Karpas-422 (cell line): ENCODE measurements around the gene TTYH3. TPM values are rescaled to one million over a fixed set of nuclear protein-coding genes. Genes with fewer than 3 reads are reported as not detected.

Experiments used
- DNase-seq: peaks from one replicate; pipeline ENCODE4 v3.0.0-alpha.2; 2015
- H2AFZ ChIP-seq: fragments of 200-600 bp; sonication (generic); 2 replicates; pipeline ENCODE4 v1.6.1; 2014; ENCODE audit warnings: antibody characterized with exemption, low read length, mixed read lengths
- H3K27ac ChIP-seq: fragments of 200-600 bp; sonication (generic); 2 replicates; pipeline ENCODE4 v1.5.1; 2014; ENCODE audit warnings: mild to moderate bottlenecking, low read length, moderate library complexity
- H3K27me3 ChIP-seq: fragments of 200-600 bp; sonication (generic); 2 replicates; pipeline ENCODE4 v1.6.1; 2014; ENCODE audit warnings: low read length, mixed read lengths
- H3K36me3 ChIP-seq: fragments of 200-600 bp; sonication (generic); 2 replicates; pipeline ENCODE4 v1.6.1; 2014; ENCODE audit warnings: low read length, mixed read lengths; ENCODE audit not compliant: insufficient read depth
- H3K4me1 ChIP-seq: fragments of 200-600 bp; sonication (generic); 2 replicates; pipeline ENCODE4 v1.6.1; 2014; ENCODE audit warnings: mild to moderate bottlenecking, low read length, mixed read lengths
- H3K4me2 ChIP-seq: fragments of 200-600 bp; sonication (generic); 2 replicates; pipeline ENCODE4 v1.6.1; 2014; ENCODE audit warnings: low read length, low read depth, mild to moderate bottlenecking; ENCODE audit not compliant: poor library complexity, severe bottlenecking
- H3K4me3 ChIP-seq: fragments of 200-600 bp; sonication (generic); 2 replicates; pipeline ENCODE4 v1.5.1; 2014; ENCODE audit warnings: mild to moderate bottlenecking, antibody characterized with exemption, low read length, mixed read lengths
- H3K79me2 ChIP-seq: fragments of 200-600 bp; sonication (generic); 2 replicates; pipeline ENCODE4 v1.6.1; 2014; ENCODE audit warnings: mild to moderate bottlenecking, low read length, mixed read lengths
- H3K9ac ChIP-seq: fragments of 200-600 bp; sonication (generic); 2 replicates; pipeline ENCODE4 v1.6.0; 2014; ENCODE audit warnings: low read length
- H3K9me2 ChIP-seq: fragments of 200-600 bp; sonication (generic), shearing (Covaris generic); replicated peaks from 2 replicates; pipeline ENCODE4 v1.6.0; 2014; ENCODE audit warnings: mild to moderate bottlenecking, low read length, moderate library complexity; ENCODE audit not compliant: insufficient read depth
- H3K9me3 ChIP-seq: fragments of 300-700, 200-600 bp; sonication (generic); 2 replicates; pipeline ENCODE4 v1.6.1; 2014; ENCODE audit warnings: low read length, mixed read lengths
- H4K20me1 ChIP-seq: fragments of 200-600 bp; sonication (generic); 2 replicates; pipeline ENCODE4 v1.6.1; 2014; ENCODE audit warnings: mild to moderate bottlenecking, antibody characterized with exemption, low read length, low read depth; ENCODE audit not compliant: insufficient read depth
- total RNA-seq: library from RNA; depleted of rRNA; stranded (reverse); fragments of >200 nt; shearing (Covaris generic); gene quantifications from 2 replicates; pipeline ENCODE4 v1.2.3, GENCODE V29; 2014; ENCODE audit warnings: low replicate concordance

The TTYH3 gene
- total RNA-seq, 1 experiment from 2014 or later: 0.37 TPM

GRCh38 chr7:2681929-2682799 is 50.4 kb downstream of the TTYH3 start:
- no peaks in the 10 kb centered on the region for H3K27me3 ChIP-seq
- H3K9ac ChIP-seq: no peak overlapping the region
- DNase-seq: no peak
- no peaks in the 10 kb centered on the region for H3K79me2 ChIP-seq
- H3K4me2 ChIP-seq: no peak overlapping the region
- H3K4me3 ChIP-seq: no peak overlapping the region
- no peak overlapping the region for H2AFZ ChIP-seq
- H3K9me3 ChIP-seq: no peaks in the 10 kb centered on the region
- H3K27ac ChIP-seq: no peak overlapping the region
- no peaks in the 10 kb centered on the region for H3K4me1 ChIP-seq
- no peaks in the 10 kb centered on the region for H3K9me2 ChIP-seq
- H4K20me1 ChIP-seq: no peaks in the 10 kb centered on the region
- H3K36me3 ChIP-seq: no peaks in the 10 kb centered on the region

DNA sequence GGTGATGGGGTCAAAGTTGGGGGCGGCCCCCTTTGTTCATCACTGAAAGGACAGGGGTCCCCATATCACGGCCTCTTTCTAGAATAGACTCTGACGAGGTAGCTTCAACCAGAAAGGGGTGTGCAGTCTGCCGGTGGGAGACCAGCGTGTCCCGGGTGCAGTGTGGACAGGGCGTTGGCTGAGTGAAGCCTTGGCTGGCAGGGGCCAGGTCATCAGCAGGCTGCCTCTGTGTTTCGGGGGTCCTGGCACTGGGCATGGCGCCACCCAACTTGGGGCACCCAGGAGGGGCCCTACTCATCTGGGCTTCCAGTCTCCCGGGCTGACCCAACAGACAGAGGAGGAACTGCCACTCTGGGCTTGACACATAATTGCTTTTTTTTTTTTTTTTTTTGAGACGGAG is 52.7 kb downstream of the TTYH3 start:
- Histone ChIP-seq H3K9me2 (no peaks in the 10 kb centered on the region), H3K4me2 (no peak overlapping the region), H3K36me3 (no peaks in the 10 kb centered on the region), H3K27me3 (no peaks in the 10 kb centered on the region), H3K9me3 (no peaks in the 10 kb centered on the region), H4K20me1 (no peaks in the 10 kb centered on the region), H3K79me2 (no peaks in the 10 kb centered on the region), H3K9ac (no peak overlapping the region), H2AFZ (no peak overlapping the region), H3K27ac (no peak overlapping the region), H3K4me1 (no peaks in the 10 kb centered on the region), H3K4me3 (no peak overlapping the region)
- no peak for DNase-seq

GRCh38 chr7:2686101-2686500 is 54.3 kb downstream of the TTYH3 start:
- DNase-seq: no peak
- Histone ChIP-seq H3K27me3 (no peaks in the 10 kb centered on the region), H3K9me3 (no peaks in the 10 kb centered on the region)

DNA sequence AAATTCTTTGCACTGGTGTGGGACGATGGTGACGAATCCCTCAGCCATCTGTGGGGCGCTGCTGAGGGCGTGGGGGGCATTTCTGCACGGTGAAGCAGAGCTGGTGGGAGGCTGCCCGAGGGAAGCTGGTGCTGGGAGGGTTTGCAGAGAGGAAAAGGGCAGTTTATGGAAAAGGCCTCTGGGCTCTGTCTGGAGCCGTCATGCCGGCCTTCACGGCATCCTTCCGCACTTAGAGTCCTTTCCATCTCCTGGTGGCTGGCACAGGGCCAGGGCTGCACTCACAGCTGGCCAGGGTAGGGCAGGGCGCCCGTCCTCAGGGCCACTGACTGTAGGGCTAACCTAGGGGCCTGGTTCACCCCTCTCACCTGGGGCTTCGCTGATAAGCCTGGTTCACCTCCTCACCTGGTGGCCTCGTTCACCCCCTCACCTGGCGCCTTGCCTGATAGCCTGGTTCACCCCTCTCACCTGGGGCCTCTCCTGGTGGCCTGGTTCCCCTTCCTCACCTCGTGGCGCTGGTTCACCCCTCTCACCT is 55.6 kb downstream of the TTYH3 start:
- Histone ChIP-seq H3K36me3 (no peaks in the 10 kb centered on the region), H3K4me3 (no peak overlapping the region), H3K9me2 (no peaks in the 10 kb centered on the region), H3K79me2 (no peaks in the 10 kb centered on the region), H3K27ac (no peak overlapping the region), H3K4me1 (no peaks in the 10 kb centered on the region), H3K9me3 (no peaks in the 10 kb centered on the region), H4K20me1 (no peaks in the 10 kb centered on the region), H3K4me2 (no peak overlapping the region), H2AFZ (no peak overlapping the region), H3K27me3 (no peaks in the 10 kb centered on the region), H3K9ac (no peak overlapping the region)
- DNase-seq: no peak

More at GRCh38 chr7:2686101-2686500, 54.3 kb downstream of the TTYH3 start:
- Histone ChIP-seq H3K79me2 (no peaks in the 10 kb centered on the region), H3K27ac (no peak overlapping the region), H3K9ac (no peak overlapping the region), H3K4me3 (no peak overlapping the region), H2AFZ (no peak overlapping the region), H3K9me2 (no peaks in the 10 kb centered on the region), H3K4me1 (no peaks in the 10 kb centered on the region), H3K36me3 (no peaks in the 10 kb centered on the region), H3K4me2 (no peak overlapping the region), H4K20me1 (no peaks in the 10 kb centered on the region)

GRCh38 chr7:2687881-2688318 is 56.1 kb downstream of the TTYH3 start, which contains the start of gene AMZ1:
Gene AMZ1 (plus strand): TSS chr7:2688202. CDS start chr7:2700452, 12,250 bp downstream.
- no peak within 1 kb of the TSS for H3K4me3 ChIP-seq
- H3K27me3 ChIP-seq: no peaks in the 10 kb centered on the region
- H4K20me1 ChIP-seq: no peaks in the 10 kb centered on the region
- no peaks in the 10 kb centered on the region for H3K79me2 ChIP-seq
- no peak within 1 kb of the TSS for H3K9ac ChIP-seq
- no peaks in the 10 kb centered on the region for H3K9me3 ChIP-seq
- no peak within 1 kb of the TSS for H3K4me2 ChIP-seq
- H3K4me1 ChIP-seq: no peaks in the 10 kb centered on the region
- no peak for DNase-seq
- H3K9me2 ChIP-seq: no peaks in the 10 kb centered on the region
- H2AFZ ChIP-seq: no peak within 1 kb of the TSS
- H3K27ac ChIP-seq: no peak within 1 kb of the TSS
- no peaks in the 10 kb centered on the region for H3K36me3 ChIP-seq

DNA sequence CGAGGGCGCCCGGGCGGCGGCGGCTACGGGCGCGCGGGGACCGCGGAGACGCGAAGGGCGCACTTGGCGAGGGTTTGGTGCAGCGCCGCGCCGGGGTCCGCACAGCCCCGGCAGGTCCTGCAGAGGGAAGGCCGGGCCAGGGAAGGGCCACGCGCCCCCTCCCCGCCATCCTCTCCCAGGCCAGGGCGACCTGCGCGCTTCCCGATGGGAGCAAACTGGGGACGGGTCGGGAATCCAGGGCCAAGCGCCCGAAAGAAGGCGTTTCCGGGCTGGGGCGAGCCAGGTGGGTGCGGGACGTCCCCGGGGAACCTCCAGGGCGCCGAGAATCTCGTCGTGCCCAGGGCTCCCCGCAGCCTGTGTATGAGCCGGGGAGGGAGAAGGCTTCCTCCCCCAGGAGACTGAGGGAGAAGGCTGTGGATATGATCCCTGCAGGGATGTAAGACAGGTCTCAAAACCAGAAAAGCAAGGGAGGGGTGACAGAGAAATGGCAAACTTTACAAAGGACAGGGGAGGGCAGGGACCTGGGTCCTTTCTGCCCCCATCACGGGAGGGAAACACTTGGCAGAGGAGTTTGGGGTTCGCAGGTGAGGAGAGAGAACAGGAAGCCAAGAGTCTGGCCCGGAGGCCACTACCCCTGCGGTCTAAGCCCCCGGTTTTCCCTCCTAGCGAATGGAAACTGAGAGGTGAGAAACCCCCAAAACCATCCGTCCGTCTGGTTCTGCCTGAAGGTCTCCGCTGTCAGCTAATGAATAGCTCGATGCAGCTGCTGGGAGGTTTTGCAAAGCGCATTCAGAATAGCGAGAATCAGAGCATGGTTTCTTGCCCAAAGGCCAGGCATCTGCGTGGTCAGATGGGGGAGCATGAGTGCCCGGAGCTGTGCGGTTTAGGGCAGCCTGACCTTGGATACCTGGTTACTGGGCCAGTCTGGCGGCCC is 56.9 kb downstream of the TTYH3 start:
- DNase-seq: no peak
- no peak overlapping the region for H3K4me2 ChIP-seq
- H3K79me2 ChIP-seq: no peaks in the 10 kb centered on the region
- H3K4me3 ChIP-seq: no peak overlapping the region
- no peak overlapping the region for H2AFZ ChIP-seq
- H3K9me3 ChIP-seq: no peaks in the 10 kb centered on the region
- H3K4me1 ChIP-seq: no peaks in the 10 kb centered on the region
- no peaks in the 10 kb centered on the region for H3K9me2 ChIP-seq
- no peak overlapping the region for H3K27ac ChIP-seq
- H3K36me3 ChIP-seq: no peaks in the 10 kb centered on the region
- no peak overlapping the region for H3K9ac ChIP-seq
- no peaks in the 10 kb centered on the region for H3K27me3 ChIP-seq
- no peaks in the 10 kb centered on the region for H4K20me1 ChIP-seq

- Histone ChIP-seq H3K9me3 (no peaks in the 10 kb centered on the region), H3K4me2 (no peak overlapping the region), H3K79me2 (no peaks in the 10 kb centered on the region), H3K27ac (no peak overlapping the region), H3K9me2 (no peaks in the 10 kb centered on the region), H4K20me1 (no peaks in the 10 kb centered on the region), H2AFZ (no peak overlapping the region), H3K36me3 (no peaks in the 10 kb centered on the region), H3K4me3 (no peak overlapping the region), H3K4me1 (no peaks in the 10 kb centered on the region), H3K27me3 (no peaks in the 10 kb centered on the region), H3K9ac (no peak overlapping the region)
- no peak for DNase-seq
Observed at GRCh38 chr7:2689343-2689847, 57.6 kb downstream of the TTYH3 start.
